GM11168 (cell line): Measurements from ENCODE around the gene NEIL3.

Experiments used
- in situ Hi-C: fragments of 300-500 bp; cut with MboI; formaldehyde crosslinking; loops from one replicate; pipeline ENCODE4 v1.12.0; 2022; ENCODE audit warnings: low sequenced_read_pairs; ENCODE audit not compliant: unreplicated experiment

Gene NEIL3

DNA sequence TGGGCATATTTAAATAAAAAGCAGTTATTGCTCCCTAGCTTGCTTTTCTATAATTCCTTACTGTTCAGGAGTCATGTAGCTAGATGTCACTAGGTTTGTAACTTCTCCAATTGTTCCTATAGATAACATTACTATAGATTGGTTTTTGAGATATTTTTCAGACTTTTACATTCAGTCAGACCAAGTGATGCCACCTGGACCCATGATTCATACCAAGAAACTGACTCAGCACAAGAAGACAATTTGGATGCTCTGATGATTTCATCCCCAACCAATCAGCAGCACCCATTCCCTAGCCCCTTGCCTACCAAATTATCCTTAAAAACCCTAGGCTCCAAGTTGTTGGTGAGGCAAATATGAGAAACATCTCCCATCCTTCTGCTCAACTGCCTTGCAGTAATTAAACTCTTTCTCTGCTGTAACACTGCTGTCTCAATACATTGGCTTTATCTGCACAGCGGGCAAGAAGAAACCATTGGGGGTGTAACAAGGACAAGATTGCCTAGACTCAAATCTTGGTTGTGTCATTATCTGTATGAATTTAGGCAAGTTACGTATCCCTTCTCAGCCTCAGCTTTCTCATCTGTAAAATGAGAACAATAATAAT is 11.8 kb upstream of the NEIL3 start:
- in situ Hi-C loops, result no loop called here

DNA sequence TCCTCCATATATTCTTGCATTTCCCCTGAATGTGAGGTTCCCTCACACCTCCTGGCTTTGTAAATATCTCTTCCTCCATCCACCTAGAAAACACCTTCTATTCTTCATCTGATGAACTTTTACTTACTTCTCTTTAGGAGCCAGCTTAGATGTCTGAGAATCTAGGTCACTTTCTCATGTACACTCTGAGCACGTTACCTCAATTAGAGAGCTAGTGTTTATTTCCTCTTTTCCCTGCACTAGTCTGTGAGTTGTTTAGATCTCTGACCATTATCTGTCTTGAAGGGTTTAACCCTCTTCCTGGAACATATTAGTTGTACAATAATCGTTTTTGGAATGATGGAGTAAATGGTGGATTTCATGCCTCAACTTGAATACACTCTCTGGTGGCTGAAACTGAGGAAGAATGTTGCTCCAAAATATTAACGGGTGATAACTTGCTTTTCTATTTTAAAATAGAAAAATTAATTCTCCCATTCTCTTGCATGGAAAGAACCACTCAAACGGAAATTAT is 8.5 kb upstream of the NEIL3 start:
- in situ Hi-C loops, result loop anchor here (25.0 kb wide), 1 partner anchor 914 kb away; no protein-coding TSS in a partner anchor

DNA sequence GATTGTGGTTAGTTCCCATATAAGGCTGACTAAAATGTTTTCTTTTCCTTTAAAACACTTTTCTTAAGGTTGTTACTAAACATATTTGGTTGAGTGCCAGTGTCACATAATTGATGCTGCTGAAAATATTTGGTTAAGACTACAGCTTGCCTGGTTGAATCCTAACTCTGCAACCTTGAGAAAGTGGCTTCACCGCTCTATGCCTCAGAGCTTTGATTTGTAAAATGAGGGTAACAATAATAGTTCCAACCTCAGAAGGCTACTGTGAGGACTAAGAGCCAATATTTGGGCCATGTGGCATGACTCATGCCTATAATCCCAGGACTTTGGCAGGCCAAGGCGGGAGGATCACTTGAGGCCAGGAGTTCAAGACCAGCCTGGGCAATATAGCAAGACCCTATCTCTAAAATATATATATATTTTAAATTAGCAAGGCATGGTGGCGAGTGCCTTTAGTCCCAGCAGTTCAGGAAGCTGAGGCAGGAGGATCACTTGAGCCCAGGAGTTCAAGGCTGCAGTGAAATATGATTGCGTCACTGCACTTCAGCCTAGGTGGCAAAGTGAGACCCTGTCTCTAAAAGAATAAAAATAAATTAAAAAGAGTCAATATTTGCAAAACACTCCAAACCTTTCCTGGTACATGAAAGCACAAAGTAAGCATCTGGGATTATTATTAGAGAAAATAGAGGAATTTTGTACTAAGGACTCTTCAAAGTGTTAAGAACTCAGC is 7.1 kb upstream of the NEIL3 start:
- in situ Hi-C loops, result loop anchor here (25.0 kb wide), 1 partner anchor 915 kb away; no protein-coding TSS in a partner anchor

DNA sequence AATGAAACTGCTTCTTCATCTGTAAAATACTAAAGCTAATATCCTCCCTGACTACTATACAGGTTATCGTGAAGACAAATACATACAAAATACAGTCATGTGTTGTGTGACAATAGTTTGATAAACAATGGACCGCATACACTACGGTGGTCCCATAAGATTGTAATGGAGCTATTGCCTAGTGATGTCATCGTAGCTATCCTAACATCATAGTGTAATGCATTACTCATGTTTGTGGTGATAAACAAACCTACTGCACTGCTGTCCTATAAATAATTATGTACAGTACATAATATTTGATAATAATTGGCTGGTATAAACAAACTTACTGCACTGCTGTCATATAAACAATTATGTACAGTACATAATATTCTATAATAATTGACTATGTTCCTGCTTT is 5.6 kb upstream of the NEIL3 start:
- in situ Hi-C loops, result loop anchor here (25.0 kb wide), 1 partner anchor 917 kb away; no protein-coding TSS in a partner anchor

DNA sequence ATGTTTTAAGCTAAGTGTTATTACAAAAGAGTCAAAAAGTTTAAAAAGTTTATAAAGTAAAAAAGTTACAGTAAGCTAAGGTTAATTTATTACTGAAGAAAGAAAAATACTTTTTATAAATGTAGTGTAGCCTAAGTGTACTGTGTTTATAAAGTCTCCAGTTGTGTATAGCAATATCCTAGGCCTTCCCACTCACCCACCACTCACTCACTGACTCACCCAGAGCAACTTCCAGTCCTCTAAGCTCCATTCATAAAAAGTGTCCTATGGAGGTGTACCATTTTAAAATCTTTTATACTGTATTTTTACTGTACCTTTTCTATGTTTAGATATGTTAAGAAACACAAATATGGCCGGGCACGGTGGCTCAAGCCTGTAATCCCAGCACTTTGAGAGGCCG is 4.8 kb upstream of the NEIL3 start:
- in situ Hi-C loops, result loop anchor here (25.0 kb wide), 1 partner anchor 918 kb away; no protein-coding TSS in a partner anchor

DNA sequence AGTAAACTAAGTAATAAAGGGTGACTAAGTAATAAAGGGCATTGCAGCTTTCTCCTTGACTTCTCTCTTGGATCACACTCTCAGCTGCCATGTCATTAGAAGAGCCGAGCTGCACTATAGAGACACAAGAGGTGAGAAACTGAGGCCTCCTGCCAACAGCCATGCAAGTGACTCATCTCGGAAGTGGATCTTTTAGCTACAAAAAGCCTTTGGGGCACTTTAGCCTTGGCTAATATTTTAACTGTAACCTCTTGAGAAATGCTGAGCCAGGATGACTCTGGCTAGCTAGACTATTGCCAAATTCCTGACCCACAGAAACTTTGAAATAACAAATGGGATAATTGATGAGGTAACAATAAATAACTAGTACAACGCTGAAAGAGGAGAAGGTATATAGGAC is 1.5 kb upstream of the NEIL3 start:
- in situ Hi-C loops, result loop anchor here (25.0 kb wide), 1 partner anchor 921 kb away; no protein-coding TSS in a partner anchor

DNA sequence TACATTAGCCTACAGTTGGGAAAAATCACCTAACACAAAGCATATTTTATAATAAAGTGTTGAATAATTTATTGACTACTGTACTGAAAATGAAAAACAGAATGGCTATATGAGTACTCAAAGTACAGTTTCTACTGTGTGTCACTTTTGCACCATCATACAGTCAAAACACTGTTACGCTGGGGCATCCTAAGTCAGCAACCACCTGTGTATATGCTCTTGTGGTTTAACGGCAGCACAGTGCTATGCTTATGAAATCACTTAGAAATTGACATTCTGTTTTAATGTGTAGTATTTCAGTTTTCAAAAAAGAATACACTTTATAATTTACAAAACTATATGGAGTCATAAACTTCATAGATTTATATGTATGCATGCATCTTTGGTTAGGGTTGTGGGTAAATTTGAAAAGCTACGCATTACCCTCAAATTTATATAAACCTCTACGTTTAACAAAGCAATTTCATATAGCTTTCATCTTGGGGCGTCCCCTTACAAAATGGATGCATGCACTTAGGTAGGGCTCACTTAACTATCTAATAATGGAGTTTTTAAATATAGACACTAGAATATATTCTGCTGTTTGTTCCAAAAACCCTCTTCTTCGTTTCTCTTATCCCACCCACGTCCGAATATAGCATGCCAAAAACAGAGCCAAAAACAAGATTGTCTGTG is 690 bp upstream of the NEIL3 start:
- in situ Hi-C loops, result loop anchor here (25.0 kb wide), 1 partner anchor 922 kb away; no protein-coding TSS in a partner anchor

DNA sequence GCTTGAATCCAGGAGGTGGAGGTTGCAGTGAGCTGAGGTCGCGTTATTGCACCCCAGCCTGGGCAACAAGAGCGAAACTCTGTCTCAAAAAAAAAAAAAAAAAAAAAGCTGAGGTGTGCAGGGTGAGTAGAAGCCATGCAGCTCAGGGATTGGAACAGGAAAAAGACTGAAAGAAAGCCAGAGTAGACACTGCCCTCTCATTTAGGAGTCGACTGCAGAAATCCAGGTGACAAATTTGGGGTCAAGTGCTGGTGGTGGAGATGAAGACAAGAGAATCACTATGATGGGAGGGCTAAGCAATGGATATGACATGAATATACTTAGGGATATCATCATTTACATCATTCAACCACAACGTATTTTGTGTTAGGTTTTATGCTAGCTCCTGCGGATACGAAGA is 1.9 kb downstream of the NEIL3 start:
- in situ Hi-C loops, result loop anchor here (25.0 kb wide), 1 partner anchor 924 kb away; no protein-coding TSS in a partner anchor

DNA sequence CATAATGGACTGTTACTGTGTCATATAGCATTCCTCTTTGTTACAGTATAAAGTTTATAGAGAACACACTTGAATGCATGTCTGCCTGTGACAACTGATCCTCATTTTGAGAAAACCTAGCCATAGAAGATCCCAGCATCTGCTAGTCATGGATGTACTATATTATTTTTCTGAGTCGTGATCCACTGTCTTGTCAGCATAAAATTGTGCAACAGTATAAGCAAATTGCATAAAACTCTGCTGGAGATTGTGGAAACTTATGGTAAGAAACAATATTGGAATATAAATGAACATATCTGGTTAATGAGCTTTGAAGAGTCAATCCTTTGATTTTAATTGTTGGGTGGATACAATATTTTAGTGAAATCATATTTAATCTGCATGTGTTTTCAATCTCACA is 3.6 kb downstream of the NEIL3 start:
- in situ Hi-C loops, result loop anchor here (25.0 kb wide), 1 partner anchor 926 kb away; no protein-coding TSS in a partner anchor

DNA sequence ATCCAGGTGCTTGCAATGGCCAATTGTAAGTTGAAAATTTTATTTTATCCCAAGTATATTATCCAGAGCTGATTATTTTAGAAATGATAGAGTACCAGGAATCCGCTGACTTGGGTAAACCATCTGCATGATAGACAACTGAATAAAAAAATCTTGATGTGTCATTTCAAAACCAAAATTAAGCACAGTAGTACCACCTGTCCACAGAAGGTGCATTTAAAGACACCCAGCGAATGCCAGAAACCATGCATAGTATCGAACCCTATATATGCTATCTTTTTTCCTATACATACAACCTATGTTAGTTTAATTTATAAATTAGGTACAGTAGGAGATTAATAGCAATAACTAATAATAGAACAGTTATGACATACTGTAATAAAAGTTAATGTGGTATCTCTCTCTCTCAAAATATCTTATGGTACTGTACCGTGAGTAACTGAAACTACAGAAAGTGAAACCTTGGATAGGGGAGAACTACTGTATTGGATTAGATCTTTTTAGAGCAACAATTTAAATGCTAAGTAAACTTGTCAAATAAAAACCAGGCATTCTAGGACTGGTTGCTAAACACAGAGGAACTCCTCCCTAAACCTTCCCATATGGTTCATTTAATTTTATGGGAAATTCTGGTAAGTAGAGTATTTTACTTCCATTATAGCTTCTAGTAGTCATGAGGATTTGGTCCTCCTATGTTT is 6.2 kb downstream of the NEIL3 start:
- in situ Hi-C loops, result loop anchor here (25.0 kb wide), 1 partner anchor 929 kb away; no protein-coding TSS in a partner anchor

DNA sequence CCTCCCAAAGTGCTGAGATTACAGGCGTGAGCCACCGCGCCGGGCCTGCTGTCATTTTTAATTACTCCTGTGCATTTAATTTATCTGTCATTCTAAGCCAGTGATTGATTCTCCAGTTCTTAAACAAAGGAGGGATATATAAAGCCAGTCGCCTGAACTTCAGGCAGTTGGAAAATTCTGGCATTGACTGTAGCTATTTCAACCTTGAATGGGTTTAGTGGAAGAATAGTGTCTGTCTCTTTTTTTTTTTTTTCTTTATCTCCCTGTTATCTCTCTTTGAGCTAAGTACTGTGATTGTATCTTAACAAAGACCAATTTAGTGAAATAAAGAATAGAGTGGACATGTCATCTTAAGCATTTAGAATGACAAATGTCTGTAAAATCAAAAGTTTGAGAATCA is 11.0 kb downstream of the NEIL3 start:
- in situ Hi-C loops, result loop anchor here (25.0 kb wide), 1 partner anchor 933 kb away; no protein-coding TSS in a partner anchor

DNA sequence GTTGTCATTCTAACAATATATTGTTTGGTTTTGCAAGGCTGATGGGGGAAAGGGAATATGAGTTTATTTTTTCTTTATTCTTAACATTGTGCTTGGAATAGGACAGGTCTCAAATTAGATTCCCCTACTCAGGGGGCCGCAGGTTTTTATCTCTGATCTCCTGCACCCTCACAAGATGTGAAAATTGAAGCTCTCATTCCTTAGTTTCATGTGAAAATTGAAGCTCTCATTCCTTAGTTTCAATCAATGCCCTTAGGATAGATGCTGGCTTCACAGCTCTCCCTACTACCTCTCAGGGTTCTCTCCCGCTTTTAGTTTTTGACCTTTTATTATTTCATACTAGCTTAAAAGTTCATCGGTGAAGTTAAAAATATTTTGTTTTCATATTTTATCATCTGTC is 12.0 kb downstream of the NEIL3 start:
- in situ Hi-C loops, result loop anchor here (25.0 kb wide), 1 partner anchor 934 kb away; no protein-coding TSS in a partner anchor

DNA sequence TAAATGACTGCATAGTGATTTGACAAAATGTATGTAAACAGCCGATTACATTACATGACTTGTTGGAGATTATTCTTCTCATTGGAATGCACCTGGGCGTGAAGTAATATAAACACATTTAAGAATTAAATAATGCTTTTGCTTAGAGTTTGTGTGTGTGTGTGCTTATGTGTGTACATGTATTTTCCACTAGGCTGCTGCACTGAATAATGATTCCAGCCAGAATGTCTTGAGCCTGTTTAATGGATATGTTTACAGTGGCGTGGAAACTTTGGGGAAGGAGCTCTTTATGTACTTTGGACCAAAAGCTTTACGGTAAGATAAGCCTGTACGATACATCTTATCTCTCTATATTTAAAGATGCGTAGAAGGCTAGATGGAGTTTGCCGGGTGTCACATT is 12.6 kb downstream of the NEIL3 start:
- in situ Hi-C loops, result loop anchor here (25.0 kb wide), 1 partner anchor 935 kb away; no protein-coding TSS in a partner anchor

DNA sequence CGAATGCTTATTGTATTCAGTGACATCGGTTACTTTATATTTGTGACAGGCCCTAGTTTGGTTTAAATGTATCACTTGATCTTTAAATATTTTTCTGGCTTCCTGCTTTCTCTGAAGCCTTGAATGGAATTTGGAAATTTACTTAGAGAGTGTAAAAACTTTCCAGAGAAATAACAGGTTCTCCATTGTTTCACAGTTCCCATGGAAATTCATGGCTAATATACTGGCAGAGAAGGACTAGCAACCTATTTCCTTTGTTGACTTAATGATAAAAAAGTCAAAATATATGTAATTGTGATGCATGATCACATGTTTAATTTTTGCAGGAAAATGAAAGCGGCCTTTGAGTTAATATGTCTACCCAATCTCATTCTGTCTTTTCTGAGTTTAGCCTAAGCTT is 13.2 kb downstream of the NEIL3 start:
- in situ Hi-C loops, result loop anchor here (25.0 kb wide), 1 partner anchor 936 kb away; no protein-coding TSS in a partner anchor

DNA sequence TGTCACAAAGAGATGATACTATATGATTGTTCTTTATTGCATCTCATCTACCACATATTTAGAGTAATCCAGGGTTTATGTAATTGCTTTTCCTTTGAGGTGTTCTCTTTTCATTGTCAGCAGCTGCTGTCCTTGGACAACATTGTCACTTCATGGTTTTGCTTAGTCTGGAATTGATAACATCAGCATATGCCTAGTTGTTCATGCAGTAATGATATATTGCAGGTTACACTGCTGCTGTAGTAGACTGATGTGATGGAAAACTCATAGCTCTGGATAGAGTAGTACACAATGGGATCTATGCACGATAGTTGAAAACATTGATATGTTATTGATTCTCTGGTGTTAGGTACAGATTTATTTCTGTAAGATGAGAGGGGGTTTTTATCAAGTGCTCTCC is 13.7 kb downstream of the NEIL3 start:
- in situ Hi-C loops, result loop anchor here (25.0 kb wide), 1 partner anchor 936 kb away; no protein-coding TSS in a partner anchor

DNA sequence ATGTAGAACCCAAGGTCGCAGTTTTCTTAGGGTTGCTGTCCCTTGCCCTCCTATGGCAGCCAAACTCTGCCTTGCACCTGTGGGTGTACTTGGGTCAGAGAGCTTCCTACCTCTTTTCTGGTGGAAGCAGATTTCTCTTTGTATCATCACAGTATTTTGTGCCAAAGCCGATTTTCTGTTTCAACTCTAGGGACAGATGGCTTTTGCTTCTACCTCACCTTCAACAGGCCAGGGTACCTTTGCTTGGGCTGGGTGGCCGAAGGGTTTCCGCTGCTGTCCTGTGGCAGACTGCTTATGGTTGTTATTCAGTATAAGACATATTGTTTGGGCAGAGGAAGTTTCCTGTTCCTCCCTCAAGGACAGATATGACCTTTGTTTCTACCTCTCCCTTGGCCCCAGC is 22.4 kb downstream of the NEIL3 start:
- in situ Hi-C loops, result no loop called here

DNA sequence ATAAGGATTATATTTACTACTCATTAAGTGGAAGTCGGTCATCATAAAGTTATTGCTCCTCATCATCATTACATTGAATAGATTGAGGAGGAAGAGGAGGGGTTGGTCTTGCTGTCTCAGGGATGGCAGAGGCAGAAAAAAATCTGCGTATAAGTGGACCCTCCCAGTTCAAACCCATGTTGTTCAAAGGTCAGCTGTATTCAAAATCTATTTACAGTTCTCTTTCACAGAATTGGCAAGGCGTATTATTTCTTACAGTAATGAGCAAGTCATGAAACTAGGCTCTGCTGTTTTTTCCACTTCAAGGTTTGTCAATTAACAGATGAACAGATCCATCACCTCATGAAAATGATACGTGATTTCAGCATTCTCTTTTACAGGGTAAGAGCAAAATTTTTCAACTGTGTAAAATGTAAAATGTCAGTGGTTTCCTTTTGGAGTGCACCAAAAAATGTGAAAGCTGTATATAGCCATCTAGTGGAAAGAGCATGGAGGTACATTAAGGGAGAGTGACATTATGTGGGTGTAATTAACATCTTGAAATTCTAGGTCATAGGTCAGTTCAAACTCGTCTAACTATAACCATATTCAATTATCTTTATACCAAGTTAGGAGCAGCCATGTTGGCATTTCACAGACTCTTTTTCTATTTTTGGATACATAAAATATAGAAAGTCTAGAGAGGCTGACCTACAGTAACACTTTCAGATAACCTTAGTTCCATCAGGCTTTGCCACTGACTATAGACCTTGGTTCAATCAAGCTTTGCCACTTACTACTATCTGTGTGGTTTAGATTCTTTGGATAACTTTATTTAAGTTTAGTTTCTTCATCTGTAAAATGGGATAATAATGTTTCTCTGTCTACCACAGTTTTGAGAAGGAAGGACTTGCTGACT is 30.1 kb downstream of the NEIL3 start:
- in situ Hi-C loops, result no loop called here

DNA sequence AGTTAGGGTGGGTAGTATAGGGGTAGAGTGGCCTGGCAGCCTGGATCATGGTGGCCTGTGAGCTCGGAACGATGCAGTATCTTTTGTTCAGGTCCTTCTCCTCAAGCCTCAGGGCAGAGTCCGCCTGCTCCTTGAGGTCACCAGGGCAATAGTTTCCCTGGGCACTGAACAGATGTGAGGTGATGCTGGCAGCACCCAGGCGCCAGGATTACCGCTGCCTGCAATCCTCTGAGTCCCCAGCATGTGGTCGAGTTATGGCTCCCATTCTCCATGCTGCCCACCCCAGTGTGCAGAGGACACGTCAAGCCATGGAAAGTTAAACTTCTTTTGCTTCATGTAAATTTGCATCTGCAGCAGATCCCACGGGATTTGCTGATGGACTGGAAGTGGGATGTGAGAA is 38.7 kb downstream of the NEIL3 start:
- in situ Hi-C loops, result no loop called here

DNA sequence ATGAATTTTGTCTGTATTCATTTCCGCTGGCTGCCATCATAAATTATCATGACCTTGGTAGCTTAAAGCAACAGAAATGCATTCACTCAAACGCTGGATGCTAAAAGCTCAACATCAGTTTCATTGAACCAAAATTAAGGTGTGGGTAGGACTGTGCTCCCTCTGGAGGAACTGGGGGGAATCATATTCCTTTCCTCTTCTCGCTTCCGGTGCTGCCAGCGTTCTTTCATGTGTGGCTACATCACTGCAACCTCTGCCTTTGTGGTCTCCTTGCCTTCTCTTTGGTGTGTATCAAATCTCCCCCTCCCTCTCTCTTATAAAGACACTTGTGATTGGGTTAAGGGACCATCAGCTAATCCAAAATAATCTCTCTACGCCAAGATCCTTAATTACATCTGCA is 39.5 kb downstream of the NEIL3 start:
- in situ Hi-C loops, result no loop called here
